ENCODE results near the gene RGS17. TPM values are rescaled to one million over a fixed set of nuclear protein-coding genes. Genes with fewer than 3 reads are reported as not detected.

The RGS17 gene
- total RNA-seq, 1 donor from 2014 or later = 8.0 TPM

DNA sequence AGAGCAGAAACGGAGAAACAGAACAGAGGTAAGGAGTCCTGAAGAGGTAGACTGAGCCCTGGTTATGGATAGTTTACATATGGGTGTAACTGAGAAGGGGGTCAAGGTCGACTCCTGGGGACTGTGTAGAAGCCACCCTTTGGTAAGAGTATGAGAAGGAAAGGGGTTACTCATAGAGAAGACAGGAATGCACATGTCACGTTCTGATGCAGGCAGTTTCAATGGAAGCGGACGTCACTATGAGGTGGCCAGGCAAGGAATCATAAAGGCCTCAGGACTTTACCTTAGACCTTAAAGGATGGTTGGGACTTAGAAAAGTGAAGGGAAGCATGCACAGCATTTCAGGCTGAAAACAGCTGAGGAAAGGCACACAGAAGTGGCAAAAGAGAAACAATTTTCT, 25.1 kb downstream of the RGS17 start:
- TF ChIP-seq, protein P1, sequence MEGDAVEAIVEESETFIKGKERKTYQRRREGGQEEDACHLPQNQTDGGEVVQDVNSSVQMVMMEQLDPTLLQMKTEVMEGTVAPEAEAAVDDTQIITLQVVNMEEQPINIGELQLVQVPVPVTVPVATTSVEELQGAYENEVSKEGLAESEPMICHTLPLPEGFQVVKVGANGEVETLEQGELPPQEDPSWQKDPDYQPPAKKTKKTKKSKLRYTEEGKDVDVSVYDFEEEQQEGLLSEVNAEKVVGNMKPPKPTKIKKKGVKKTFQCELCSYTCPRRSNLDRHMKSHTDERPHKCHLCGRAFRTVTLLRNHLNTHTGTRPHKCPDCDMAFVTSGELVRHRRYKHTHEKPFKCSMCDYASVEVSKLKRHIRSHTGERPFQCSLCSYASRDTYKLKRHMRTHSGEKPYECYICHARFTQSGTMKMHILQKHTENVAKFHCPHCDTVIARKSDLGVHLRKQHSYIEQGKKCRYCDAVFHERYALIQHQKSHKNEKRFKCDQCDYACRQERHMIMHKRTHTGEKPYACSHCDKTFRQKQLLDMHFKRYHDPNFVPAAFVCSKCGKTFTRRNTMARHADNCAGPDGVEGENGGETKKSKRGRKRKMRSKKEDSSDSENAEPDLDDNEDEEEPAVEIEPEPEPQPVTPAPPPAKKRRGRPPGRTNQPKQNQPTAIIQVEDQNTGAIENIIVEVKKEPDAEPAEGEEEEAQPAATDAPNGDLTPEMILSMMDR (conservative IDR thresholded peaks at IDR 0.05; ENCODE audit: low read depth, low read length) = no peak
- H3K4me3 ChIP-seq (ENCODE audit: low read depth, low read length) = no peak overlapping the region
- DNase-seq (ENCODE audit: low read depth) = no peak

DNA sequence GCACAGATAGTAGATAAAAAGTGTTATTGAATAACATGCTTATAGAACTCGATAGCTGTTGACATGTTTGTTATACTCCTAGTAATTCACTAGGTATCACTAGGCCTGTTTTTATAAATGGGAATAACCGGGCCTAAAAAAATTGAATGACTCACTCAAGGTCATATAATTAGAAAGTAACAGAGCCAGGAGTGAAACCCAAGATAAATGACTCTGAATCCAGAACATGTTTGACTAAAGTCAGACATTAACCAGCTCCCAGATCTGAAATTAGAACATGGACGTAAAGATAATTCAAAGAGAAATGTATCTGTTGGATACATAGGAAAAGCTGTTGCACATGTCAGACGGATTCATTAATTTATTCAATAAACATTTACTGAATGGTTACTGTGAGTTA, 26.9 kb downstream of the RGS17 start:
- no peak overlapping the region for H3K4me3 ChIP-seq (ENCODE audit: low read depth, low read length)
- DNase-seq (ENCODE audit: low read depth) = no peak
- TF ChIP-seq, protein P1 (conservative IDR thresholded peaks at IDR 0.05; ENCODE audit: low read depth, low read length) = no peak

DNA sequence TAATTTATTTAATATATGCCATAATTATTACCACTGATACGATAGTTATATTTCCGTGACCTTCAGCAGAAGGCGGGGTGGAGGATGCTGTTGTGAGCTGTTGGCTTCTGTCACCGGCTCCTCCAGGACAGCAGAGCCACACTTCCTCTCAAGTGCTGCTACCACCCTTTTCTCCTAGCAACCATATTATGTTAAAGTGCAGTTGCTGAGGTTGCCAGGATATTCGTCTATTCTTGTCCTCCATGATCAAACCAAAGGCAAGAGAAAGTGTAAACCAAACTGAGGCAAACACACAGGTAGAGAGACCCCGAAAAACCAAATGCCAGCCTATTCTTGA, 27.8 kb downstream of the RGS17 start:
- DNase-seq (ENCODE audit: low read depth) = no peak
- TF ChIP-seq, protein P1 (conservative IDR thresholded peaks at IDR 0.05; ENCODE audit: low read depth, low read length) = no peak
- H3K4me3 ChIP-seq (ENCODE audit: low read depth, low read length) = no peak overlapping the region

DNA sequence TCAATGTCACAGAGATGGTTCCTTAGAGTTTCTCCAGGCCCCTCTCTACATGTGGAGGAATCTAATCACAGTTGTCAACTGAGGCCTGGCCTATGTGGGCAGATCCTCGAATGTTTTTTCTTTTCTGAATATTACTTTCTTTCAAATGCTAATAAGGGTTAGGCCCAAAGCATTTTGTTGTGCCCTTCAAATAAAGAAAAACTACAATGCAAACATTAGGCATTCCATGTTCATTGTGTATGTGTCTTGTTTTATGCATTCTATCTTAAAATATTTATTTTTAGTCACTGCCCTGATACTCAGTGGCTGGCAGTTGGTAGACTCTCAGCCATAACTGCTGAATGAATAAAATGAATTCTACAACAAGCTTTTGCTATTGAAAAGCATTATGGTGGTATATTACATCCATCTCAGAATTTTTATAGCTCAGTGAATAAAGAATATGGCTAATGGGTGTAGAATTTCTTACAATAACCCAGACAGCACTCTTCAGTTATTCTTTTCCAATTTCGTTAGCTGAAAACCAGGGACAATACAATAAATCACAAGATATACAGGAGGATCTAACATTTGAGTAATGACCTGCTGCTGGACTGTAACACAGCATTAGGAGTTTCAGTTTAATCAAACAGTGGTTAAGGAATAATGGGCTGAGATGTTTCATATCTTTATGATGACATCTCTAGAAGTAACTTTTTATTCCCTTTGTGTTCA, 28.3 kb downstream of the RGS17 start:
- no peak overlapping the region for H3K4me3 ChIP-seq (ENCODE audit: low read depth, low read length)
- TF ChIP-seq, protein P1 (conservative IDR thresholded peaks at IDR 0.05; ENCODE audit: low read depth, low read length) = no peak
- no peak for DNase-seq (ENCODE audit: low read depth)

DNA sequence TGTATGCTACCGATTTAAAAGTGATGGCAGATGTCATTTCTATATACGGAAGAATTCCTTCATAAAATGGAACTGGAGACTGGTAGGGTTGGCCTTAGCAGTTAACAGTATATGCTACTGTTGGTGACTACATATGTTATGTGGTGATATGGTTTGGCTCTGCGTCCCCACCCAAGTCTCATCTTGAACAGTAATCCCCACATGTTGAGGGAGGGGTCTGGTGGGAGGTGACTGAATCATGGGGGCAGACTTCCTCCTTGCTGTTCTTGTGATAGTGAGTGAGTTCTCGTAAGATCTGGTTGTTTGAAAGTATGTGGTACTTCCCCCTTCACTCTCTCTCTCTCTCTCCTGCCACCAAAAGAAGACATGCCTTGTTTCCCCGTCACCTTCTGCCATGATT, 29.6 kb downstream of the RGS17 start:
- TF ChIP-seq, protein P1 (conservative IDR thresholded peaks at IDR 0.05; ENCODE audit: low read depth, low read length) = no peak
- DNase-seq (ENCODE audit: low read depth) = no peak
- H3K4me3 ChIP-seq (ENCODE audit: low read depth, low read length) = no peak overlapping the region

DNA sequence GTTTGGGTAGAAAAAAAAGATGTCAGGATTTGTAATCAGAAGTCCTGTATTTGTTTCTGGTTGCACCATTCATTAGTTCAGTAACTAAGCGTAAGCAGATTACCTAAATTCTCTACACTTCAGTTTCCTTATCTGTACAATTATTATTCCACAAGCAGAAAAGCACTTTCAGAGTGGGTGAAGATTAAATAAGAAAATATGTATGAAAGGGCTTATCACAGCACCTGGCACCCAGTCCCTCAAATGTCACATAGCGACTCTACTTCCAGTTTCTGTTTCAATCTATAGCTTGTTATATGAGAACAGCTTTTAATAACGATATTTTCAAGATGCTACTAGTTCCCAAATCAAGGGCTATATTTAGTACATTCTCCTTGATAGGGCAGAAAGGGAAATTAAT, 31.4 kb downstream of the RGS17 start:
- H3K4me3 ChIP-seq (ENCODE audit: low read depth, low read length) = no peak overlapping the region
- TF ChIP-seq, protein P1 (conservative IDR thresholded peaks at IDR 0.05; ENCODE audit: low read depth, low read length) = no peak
- no peak for DNase-seq (ENCODE audit: low read depth)

DNA sequence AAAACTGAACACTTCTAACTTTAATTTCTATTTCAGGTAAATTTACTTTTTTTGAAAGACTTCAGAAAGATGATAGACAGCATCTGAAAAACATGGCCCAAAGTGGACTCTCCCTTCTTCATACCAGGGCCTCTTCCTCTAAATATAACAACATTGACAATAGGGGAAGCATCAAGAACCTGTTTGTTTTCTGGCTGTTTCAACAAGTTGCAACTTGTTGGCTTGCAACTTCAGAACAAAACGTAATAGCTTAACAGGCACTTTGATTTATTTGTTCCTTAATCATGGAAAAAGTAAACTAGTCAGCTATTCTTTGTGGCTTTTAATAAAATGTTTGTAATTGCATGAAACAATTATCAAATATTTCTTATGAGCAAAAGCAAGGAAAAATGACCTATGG, 34.3 kb downstream of the RGS17 start:
- no peak for DNase-seq (ENCODE audit: low read depth)
- no peak overlapping the region for H3K4me3 ChIP-seq (ENCODE audit: low read depth, low read length)
- TF ChIP-seq, protein P1 (conservative IDR thresholded peaks at IDR 0.05; ENCODE audit: low read depth, low read length) = no peak
